ENCODE measurements around the gene TFDP1.

- TF ChIP-seq POLR2A (IDR thresholded peaks at IDR 0.05) (no peak), CTCF (IDR thresholded peaks at IDR 0.05 in 8 of 11, conservative IDR thresholded peaks at IDR 0.05 in 3 of 11) (no peak)
These were observed 45.4 kb upstream of the TFDP1 start for GRCh38 chr13:113539176-113539575.

All from spleen (tissue), 7 donors.